H1 (cell line): ENCODE measurements around the gene STRC. TPM values are rescaled to one million over a fixed set of nuclear protein-coding genes. Genes with fewer than 3 reads are reported as not detected.
"Not testable (repeated sequence)": the region's sequence is repeated elsewhere in the genome, so short reads cannot be mapped to it uniquely, and the experiment has no call there.

Experiments
- CTCF ChIA-PET: fragments of 300-600 bp; sonication (Branson Sonifier 250); formaldehyde crosslinking; loops from one replicate; lab custom pipeline; 2021; ENCODE audit not compliant: partially characterized antibody; lab: Charles Lee
- POLR2A ChIA-PET: fragments of 300-600 bp; sonication (Branson Sonifier 250); formaldehyde crosslinking; loops from one replicate; lab custom pipeline; 2021; ENCODE audit warnings: inconsistent platforms; ENCODE audit not compliant: partially characterized antibody; lab: Charles Lee
- DNase-seq, 2 experiments: peaks; one replicate each; pipeline versions ENCODE4 v3.0.0 to v3.0.0-alpha.2; 2010 to 2022; ENCODE audit warnings: low spot score in 2 of 2, low read depth in 1 of 2, mixed read lengths in 1 of 2
- FAIRE-seq: peaks from 2 replicates; lab custom pipeline; 2011; peaks lifted over from hg19 to GRCh38; lab: Jason Lieb, UNC
- H2AFZ ChIP-seq: 2 replicates; pipeline ENCODE4 v1.8.1; 2012; ENCODE audit warnings: low read length, inconsistent platforms
- H2AK5ac ChIP-seq: 2 replicates; pipeline ENCODE4 v1.6.1; 2013; ENCODE audit warnings: low read depth, low read length
- H2BK120ac ChIP-seq: replicated peaks from 2 replicates; pipeline ENCODE3; 2013; ENCODE audit warnings: low read depth, low read length, inconsistent platforms
- H2BK12ac ChIP-seq: 2 replicates; pipeline ENCODE4 v1.6.1; 2013; ENCODE audit warnings: low read depth, low read length
- H2BK15ac ChIP-seq: 2 replicates; pipeline ENCODE4 v1.6.1; 2013; ENCODE audit warnings: low read length
- H2BK20ac ChIP-seq: 2 replicates; pipeline ENCODE4 v1.6.1; 2013; ENCODE audit warnings: low read length
- H2BK5ac ChIP-seq: 2 replicates; pipeline ENCODE4 v1.6.1; 2013; ENCODE audit warnings: low read depth, low read length
- H3K14ac ChIP-seq: 2 replicates; pipeline ENCODE4 v1.6.1; 2013; ENCODE audit warnings: inconsistent platforms; ENCODE audit not compliant: insufficient read length
- H3K18ac ChIP-seq: 2 replicates; pipeline ENCODE4 v1.6.1; 2013; ENCODE audit warnings: low read length; ENCODE audit errors: extremely low read depth
- H3K23ac ChIP-seq: 2 replicates; pipeline ENCODE4 v1.6.1; 2013; ENCODE audit warnings: inconsistent platforms; ENCODE audit not compliant: insufficient read length
- H3K23me2 ChIP-seq: 2 replicates; pipeline ENCODE4 v1.6.1; 2013; ENCODE audit warnings: low read depth, low read length
- H3K27ac ChIP-seq: 2 replicates; pipeline ENCODE4 v1.6.1; 2011; ENCODE audit warnings: low read depth, low read length, inconsistent platforms
- H3K27me3 ChIP-seq, 4 experiments: replicated peaks in 1 of 4; 1 replicate in 1 of 4; 2 replicates in 3 of 4; pipeline versions ENCODE4 v1.6.1 to v1.8.1; 2011 to 2013; ENCODE audit warnings: low read length in 3 of 4, mild to moderate bottlenecking in 3 of 4, inconsistent platforms in 2 of 4, mixed read lengths in 2 of 4, moderate library complexity in 1 of 4; ENCODE audit not compliant: control insufficient read depth in 3 of 4, insufficient read depth in 3 of 4; ENCODE audit errors: extremely low read depth in 1 of 4
- H3K36me3 ChIP-seq, 4 experiments: 2 replicates each; pipeline versions ENCODE4 v1.6.1 to v1.8.1; 2011 to 2013; ENCODE audit warnings: mild to moderate bottlenecking in 4 of 4, low read length in 3 of 4, moderate library complexity in 2 of 4, control low read depth in 1 of 4, inconsistent platforms in 1 of 4; ENCODE audit not compliant: insufficient read depth in 4 of 4, control insufficient read depth in 2 of 4
- H3K4ac ChIP-seq: replicated peaks from 2 replicates; pipeline ENCODE3; 2013; ENCODE audit warnings: low read length, low read depth, mixed read lengths, inconsistent platforms; ENCODE audit not compliant: insufficient read length
- H3K4me1 ChIP-seq, 4 experiments: replicated peaks in 1 of 4; 1 replicate in 1 of 4; 2 replicates in 3 of 4; pipeline versions ENCODE4 v1.6.1 to v1.8.1; 2011 to 2013; ENCODE audit warnings: low read length in 3 of 4, inconsistent platforms in 2 of 4, mixed read lengths in 1 of 4; ENCODE audit not compliant: insufficient read depth in 4 of 4, control insufficient read depth in 3 of 4
- H3K4me2 ChIP-seq, 2 experiments: 2 replicates each; pipeline versions ENCODE4 v1.6.1 to v1.8.1; 2011 to 2013; ENCODE audit warnings: low read depth in 2 of 2, low read length in 2 of 2, control low read depth in 1 of 2, inconsistent platforms in 1 of 2, mild to moderate bottlenecking in 1 of 2; ENCODE audit not compliant: insufficient read depth in 1 of 2
- H3K4me3 ChIP-seq, 4 experiments: fragments of 200-600, 300-600 bp in 1 of 4; sonication (generic), shearing (Covaris generic), sonication (Bioruptor Twin) in 1 of 4; 2 replicates each; pipeline versions ENCODE4 v1.5.1 to v1.8.1; 2011 to 2016; ENCODE audit warnings: low read length in 4 of 4, low read depth in 3 of 4, control low read depth in 2 of 4, inconsistent platforms in 2 of 4, mild to moderate bottlenecking in 2 of 4, mixed read lengths in 1 of 4, moderate library complexity in 1 of 4; ENCODE audit not compliant: insufficient read depth in 2 of 4; ENCODE audit errors: extremely low read depth in 1 of 4
- H3K56ac ChIP-seq: replicated peaks from 2 replicates; pipeline ENCODE3; 2013; ENCODE audit warnings: low read depth, mild to moderate bottlenecking, mixed read lengths, low read length, inconsistent platforms; ENCODE audit not compliant: insufficient read length
- H3K79me1 ChIP-seq: 2 replicates; pipeline ENCODE4 v1.6.1; 2013; ENCODE audit warnings: low read depth, low read length, control low read depth
- H3K79me2 ChIP-seq, 2 experiments: 2 replicates each; pipeline versions ENCODE4 v1.6.1 to v1.8.1; 2012 to 2013; ENCODE audit warnings: low read length in 2 of 2, mild to moderate bottlenecking in 2 of 2, inconsistent platforms in 1 of 2; ENCODE audit not compliant: insufficient read depth in 2 of 2, control insufficient read depth in 1 of 2
- H3K9ac ChIP-seq, 4 experiments: replicated peaks in 1 of 4; 1 replicate in 1 of 4; 2 replicates in 3 of 4; pipeline versions ENCODE4 v1.6.1 to v1.8.1; 2011 to 2013; ENCODE audit warnings: low read depth in 3 of 4, low read length in 3 of 4, control low read depth in 2 of 4, mild to moderate bottlenecking in 2 of 4, moderate library complexity in 2 of 4, inconsistent platforms in 1 of 4; ENCODE audit errors: extremely low read depth in 1 of 4
- H3K9me3 ChIP-seq, 2 experiments: 2 replicates each; pipeline versions ENCODE4 v1.6.1 to v1.8.1; 2012 to 2013; ENCODE audit warnings: mild to moderate bottlenecking in 2 of 2, moderate library complexity in 2 of 2, control low read depth in 1 of 2, inconsistent platforms in 1 of 2, low read depth in 1 of 2, low read length in 1 of 2, mixed read lengths in 1 of 2; ENCODE audit not compliant: insufficient read depth in 2 of 2
- H4K20me1 ChIP-seq, 2 experiments: replicated peaks in 1 of 2; 2 replicates each; pipeline versions ENCODE3 to v1.8.1; 2011 to 2013; ENCODE audit warnings: inconsistent platforms in 2 of 2, low read length in 2 of 2, mild to moderate bottlenecking in 1 of 2; ENCODE audit not compliant: insufficient read depth in 2 of 2, control insufficient read depth in 1 of 2
- H4K5ac ChIP-seq: 2 replicates; pipeline ENCODE4 v1.6.1; 2013; ENCODE audit warnings: low read length, low read depth, mixed read lengths, inconsistent platforms; ENCODE audit not compliant: insufficient read length
- H4K8ac ChIP-seq: 2 replicates; pipeline ENCODE4 v1.8.0; 2013; ENCODE audit warnings: mild to moderate bottlenecking, moderate library complexity, low read length, inconsistent platforms; ENCODE audit not compliant: insufficient read depth; ENCODE audit errors: extremely low read depth
- H4K91ac ChIP-seq: replicated peaks from 2 replicates; pipeline ENCODE3; 2013; ENCODE audit warnings: low read length, mixed read lengths, inconsistent platforms; ENCODE audit not compliant: insufficient read length
- WGBS, 2 experiments: shearing (Covaris generic) in 1 of 2; methylation state at CpG; one replicate each; pipeline versions ENCODE4 v1.1.6 to v1.1.7; 2013 to 2015; ENCODE audit warnings: low lambda C conversion rate in 2 of 2, mixed read lengths in 2 of 2, inconsistent platforms in 1 of 2, low coverage in 1 of 2, missing lambda C conversion rate in 1 of 2; ENCODE audit not compliant: insufficient replicate concordance in 2 of 2, insufficient coverage in 1 of 2, insufficient read length in 1 of 2; ENCODE audit errors: extremely low coverage in 1 of 2, missing lambda C conversion rate in 1 of 2; 5-methylcytosine and 5-hydroxymethylcytosine counted together
- polyA plus RNA-seq, 7 experiments: library from polyadenylated mRNA; depleted of rRNA in 3 of 7; stranded (reverse) in 5 of 7; unstranded in 2 of 7; fragments of >200 nt in 5 of 7; fragments of 200-250 nt in 2 of 7; gene quantifications; 1 replicate in 5 of 7; 2 replicates in 1 of 7; 4 replicates in 1 of 7; pipeline versions ENCODE4 v1.2.1 to v1.2.3, GENCODE V29; 2011 to 2013; ENCODE audit warnings: missing spikeins in 2 of 7, mixed read lengths in 2 of 7
- total RNA-seq: library from RNA; stranded (reverse); fragmentation: NEBNext Ultra II Directional; extraction: Animal tissue kit (Norgen Biotek cat#: 25700); gene quantifications from 2 replicates; pipeline ENCODE4 v1.2.1, GENCODE V29; 2021

STRC gene
- total and polyA plus RNA-seq, 2 of the 8 experiments (the other 6 are each of a cell fraction or from before 2014, with no cell fraction given): 0.34 to 0.41 TPM

GRCh38 chr15:43592841-43593240 lies 25.8 kb downstream of the STRC start:
- H2AK5ac ChIP-seq, H2AFZ ChIP-seq, H4K5ac ChIP-seq, DNase-seq, CTCF ChIA-PET, FAIRE-seq, H3K79me2 ChIP-seq, H3K27ac ChIP-seq, H3K4me2 ChIP-seq, H3K9ac ChIP-seq, H3K18ac ChIP-seq, H3K23ac ChIP-seq, H2BK120ac ChIP-seq, H3K9me3 ChIP-seq, H3K4me3 ChIP-seq, H4K8ac ChIP-seq, H3K56ac ChIP-seq, H3K4me1 ChIP-seq, H3K4ac ChIP-seq, H3K27me3 ChIP-seq, H4K91ac ChIP-seq, H2BK12ac ChIP-seq, H2BK5ac ChIP-seq, H3K23me2 ChIP-seq, POLR2A ChIA-PET, H3K14ac ChIP-seq, H3K36me3 ChIP-seq, H2BK20ac ChIP-seq, H4K20me1 ChIP-seq, H3K79me1 ChIP-seq, H2BK15ac ChIP-seq: not testable (repeated sequence)
- WGBS, 2 experiments: 37% methylated on average over 4 of the region's 8 CpGs; no CpG with 5 or more reads in 1 of the 2 experiments

DNA sequence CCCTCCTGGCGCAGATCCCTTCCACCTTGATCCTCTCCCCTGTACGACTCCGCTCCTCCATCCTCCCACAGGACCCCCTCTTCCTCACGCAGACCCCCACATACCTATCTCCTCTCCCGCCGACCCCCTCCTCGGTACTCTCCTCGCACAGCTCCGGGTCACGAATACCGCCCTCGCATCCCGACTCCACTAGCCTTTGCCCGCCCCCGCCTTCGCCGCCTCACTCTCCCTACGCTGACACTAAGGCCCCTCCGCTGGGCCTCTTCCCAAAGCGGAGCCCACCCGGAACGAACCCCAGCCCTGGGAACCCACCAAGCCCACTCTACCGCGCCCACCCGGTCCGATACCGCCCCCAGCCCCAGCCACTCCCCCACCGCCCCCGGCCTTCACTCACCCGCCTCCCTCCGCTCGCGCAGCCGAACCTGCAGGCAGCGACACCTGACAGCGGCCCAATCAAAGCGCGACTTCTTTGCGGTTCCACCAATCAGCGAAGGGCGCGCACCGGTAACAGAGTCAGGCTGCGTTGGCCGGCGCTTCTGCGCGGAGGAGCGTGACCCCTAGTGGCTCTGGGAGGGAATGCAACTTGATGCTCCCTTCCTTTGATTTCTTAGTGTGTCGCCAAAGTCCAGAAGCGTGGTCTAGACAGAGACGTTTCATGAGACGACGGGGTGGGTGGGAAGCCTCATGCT lies 28.7 kb downstream of the STRC start, which contains the start of gene PPIP5K1:
TSS of gene PPIP5K1 (minus strand) at position 431 of the 689 bp plus-strand sequence. CDS start 5,704 bp downstream, outside the sequence.
- POLR2A ChIA-PET, H2BK12ac ChIP-seq, H3K4me2 ChIP-seq, H3K23me2 ChIP-seq, H2BK5ac ChIP-seq, H3K9ac ChIP-seq, H4K20me1 ChIP-seq, H3K79me1 ChIP-seq, H4K91ac ChIP-seq, DNase-seq, H3K27ac ChIP-seq, H3K14ac ChIP-seq, H2BK20ac ChIP-seq, H3K36me3 ChIP-seq, H4K8ac ChIP-seq, H3K4me1 ChIP-seq, H2BK15ac ChIP-seq, CTCF ChIA-PET, H2BK120ac ChIP-seq, H2AK5ac ChIP-seq, H3K18ac ChIP-seq, H3K23ac ChIP-seq, H3K56ac ChIP-seq, H3K9me3 ChIP-seq, H2AFZ ChIP-seq, H3K27me3 ChIP-seq, H3K4me3 ChIP-seq, H3K4ac ChIP-seq, H3K79me2 ChIP-seq, H4K5ac ChIP-seq: not testable (repeated sequence)
- FAIRE-seq: peak; percentile 60
- WGBS, 2 experiments: no CpG with 5 or more reads among the region's 54 CpGs
